ENCODE measurements around the gene DUSP3.

Gene DUSP3

DNA sequence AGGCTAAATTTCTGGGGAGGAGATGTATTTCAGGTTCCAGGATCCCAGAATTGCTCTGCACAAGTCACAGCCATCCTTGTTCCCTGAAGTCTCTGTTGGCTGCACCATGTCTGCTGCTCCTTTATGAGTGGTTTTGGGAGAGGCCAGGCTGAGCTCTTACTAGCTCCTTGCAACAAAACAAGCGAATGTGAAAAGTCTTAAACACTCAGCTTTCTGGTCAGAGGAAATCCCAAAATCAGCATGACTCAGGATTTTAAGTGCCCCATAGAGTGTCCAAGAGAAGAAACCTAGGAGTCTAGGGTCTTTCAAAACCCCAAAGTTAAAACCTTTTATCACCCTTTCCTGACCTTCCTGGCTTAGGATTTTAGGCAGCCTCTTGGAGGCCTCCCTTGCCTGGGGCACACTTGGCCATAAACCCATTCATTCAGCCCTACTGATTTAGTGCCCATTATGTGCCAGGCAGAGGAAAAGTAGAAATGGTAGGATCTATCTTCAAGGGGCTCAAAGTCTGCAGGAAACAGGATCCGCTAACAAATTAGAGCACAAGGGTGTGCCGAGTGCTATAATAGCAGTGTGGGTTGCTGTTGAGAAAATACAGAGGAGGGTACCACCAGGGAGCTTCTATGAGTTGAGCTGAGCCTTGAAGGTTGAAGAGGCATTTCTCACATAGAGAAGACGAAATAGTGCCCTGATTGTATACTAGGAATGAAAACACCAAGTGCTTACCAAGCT is 57.1 kb downstream of the DUSP3 start:
- peak overlapping the region; percentile 26; the same call in 1 of the 2 replicates for H3K27ac ChIP-seq
- TF ChIP-seq, protein P1, sequence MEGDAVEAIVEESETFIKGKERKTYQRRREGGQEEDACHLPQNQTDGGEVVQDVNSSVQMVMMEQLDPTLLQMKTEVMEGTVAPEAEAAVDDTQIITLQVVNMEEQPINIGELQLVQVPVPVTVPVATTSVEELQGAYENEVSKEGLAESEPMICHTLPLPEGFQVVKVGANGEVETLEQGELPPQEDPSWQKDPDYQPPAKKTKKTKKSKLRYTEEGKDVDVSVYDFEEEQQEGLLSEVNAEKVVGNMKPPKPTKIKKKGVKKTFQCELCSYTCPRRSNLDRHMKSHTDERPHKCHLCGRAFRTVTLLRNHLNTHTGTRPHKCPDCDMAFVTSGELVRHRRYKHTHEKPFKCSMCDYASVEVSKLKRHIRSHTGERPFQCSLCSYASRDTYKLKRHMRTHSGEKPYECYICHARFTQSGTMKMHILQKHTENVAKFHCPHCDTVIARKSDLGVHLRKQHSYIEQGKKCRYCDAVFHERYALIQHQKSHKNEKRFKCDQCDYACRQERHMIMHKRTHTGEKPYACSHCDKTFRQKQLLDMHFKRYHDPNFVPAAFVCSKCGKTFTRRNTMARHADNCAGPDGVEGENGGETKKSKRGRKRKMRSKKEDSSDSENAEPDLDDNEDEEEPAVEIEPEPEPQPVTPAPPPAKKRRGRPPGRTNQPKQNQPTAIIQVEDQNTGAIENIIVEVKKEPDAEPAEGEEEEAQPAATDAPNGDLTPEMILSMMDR (IDR thresholded peaks at IDR 0.05): no peak
- no peak for TF ChIP-seq ZFX (IDR thresholded peaks at IDR 0.05; ENCODE audit: borderline replicate concordance)

DNA sequence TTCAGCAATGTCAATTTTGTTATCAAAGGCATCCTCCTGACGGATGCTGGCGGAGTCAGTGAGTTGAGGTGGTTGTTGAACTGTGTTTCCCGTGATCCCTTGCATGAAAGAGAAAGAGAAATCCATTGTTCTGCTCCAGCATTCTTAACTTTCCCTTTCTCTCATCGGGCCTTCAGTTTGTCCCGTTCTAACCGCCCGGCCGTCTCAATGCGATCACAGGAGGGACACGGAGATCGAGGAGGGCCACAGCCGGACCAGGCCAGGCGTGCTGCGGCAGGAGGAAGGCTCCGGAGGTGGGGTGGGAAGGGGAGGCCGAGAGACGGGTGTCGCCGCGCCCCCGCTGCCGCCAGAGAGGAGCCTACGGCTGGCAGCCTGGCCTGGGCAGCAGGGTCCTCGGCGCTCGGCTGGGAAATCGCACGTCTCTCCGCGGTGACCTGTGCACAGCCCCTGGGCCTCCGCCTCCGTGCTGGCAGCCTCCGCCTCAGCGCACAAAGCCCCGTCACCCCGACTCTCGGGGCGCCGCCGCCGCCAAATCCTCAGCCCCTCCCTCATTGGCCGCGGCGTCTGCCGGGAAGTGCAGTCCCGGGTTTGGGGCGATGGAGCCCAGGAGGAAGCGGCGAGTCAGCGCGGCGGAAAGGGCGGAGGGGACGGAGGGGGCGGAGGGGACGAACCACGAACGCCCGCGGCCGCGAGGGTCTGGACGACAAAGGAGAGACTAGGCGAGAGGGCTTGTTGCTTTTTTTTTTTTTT is 58.3 kb downstream of the DUSP3 start:
- H3K27ac ChIP-seq: peak overlapping the region; percentile 26; the same call in 1 of the 2 replicates
- TF ChIP-seq, protein P1 (IDR thresholded peaks at IDR 0.05): no peak
- no peak for TF ChIP-seq ZFX (IDR thresholded peaks at IDR 0.05; ENCODE audit: borderline replicate concordance)

DNA sequence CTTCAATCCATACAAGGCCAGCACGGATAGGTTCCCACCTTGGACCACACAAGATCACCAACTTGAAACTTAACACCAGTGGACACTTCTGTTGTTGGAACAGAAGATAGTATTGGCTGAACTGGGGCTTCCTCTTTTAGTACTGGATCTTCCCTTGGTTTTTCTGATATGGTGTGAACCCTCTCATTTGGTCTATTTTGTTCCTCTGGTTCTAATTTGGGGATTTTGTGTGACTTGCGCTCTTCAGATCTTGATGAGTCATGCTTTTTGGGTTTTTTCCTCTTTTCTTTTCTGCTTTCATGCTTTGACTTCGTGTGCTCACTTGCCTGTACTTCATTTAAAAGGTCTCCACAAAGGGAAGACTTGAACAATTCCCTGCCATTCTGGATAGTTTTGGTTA is 59.2 kb downstream of the DUSP3 start:
- H3K27ac ChIP-seq: no peak overlapping the region
- TF ChIP-seq ZFX (IDR thresholded peaks at IDR 0.05; ENCODE audit: borderline replicate concordance): no peak
- TF ChIP-seq, protein P1 (IDR thresholded peaks at IDR 0.05): no peak

DNA sequence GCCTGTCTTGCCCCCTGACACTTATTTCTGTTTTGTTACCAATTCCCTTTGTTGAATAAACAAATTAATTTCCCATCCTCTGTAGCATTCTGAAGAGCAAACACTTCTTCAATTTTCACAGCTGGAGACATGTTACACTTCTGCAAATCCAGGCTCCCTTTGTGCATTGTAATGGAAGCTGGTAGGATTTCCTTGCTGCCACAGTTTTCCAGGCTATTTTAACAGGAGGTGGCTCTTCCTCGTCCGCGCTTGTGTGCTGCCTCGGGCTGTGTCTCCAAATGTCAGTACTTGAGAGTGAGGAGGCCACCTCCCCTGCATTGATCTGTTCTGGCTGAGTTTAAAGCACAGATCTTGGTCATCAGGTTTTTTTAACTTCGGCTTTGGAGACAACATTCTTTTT is 60.2 kb downstream of the DUSP3 start:
- no peak overlapping the region for H3K27ac ChIP-seq
- no peak for TF ChIP-seq ZFX (IDR thresholded peaks at IDR 0.05; ENCODE audit: borderline replicate concordance)
- TF ChIP-seq, protein P1 (IDR thresholded peaks at IDR 0.05): no peak

DNA sequence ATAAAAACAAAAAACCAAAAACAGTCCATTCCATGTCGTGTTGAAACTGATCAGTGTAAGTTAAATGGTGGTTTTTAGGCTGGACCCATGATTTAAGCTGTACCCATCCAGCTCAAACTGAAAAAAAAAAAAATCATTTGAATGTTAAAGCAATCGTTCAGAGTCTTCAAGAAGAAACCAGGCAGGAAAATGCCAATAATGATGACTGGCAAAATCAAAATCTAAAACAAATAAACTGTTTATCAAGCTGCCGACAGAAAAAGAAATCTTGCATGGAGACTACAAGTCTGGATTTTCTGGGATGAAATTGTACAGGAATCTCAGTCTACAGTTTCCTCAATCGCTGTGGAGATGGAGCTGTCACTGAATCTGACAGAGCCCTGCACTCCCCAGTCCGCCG is 60.9 kb downstream of the DUSP3 start:
- TF ChIP-seq, protein P1 (IDR thresholded peaks at IDR 0.05): no peak
- no peak for TF ChIP-seq ZFX (IDR thresholded peaks at IDR 0.05; ENCODE audit: borderline replicate concordance)
- no peak overlapping the region for H3K27ac ChIP-seq

Measured in 22Rv1 (cell line).